ENCODE results near the gene GPLD1.
"Not testable (repeated sequence)": the region's sequence is repeated elsewhere in the genome, so short reads cannot be mapped to it uniquely, and the experiment has no call there.

Gene GPLD1, protein sequence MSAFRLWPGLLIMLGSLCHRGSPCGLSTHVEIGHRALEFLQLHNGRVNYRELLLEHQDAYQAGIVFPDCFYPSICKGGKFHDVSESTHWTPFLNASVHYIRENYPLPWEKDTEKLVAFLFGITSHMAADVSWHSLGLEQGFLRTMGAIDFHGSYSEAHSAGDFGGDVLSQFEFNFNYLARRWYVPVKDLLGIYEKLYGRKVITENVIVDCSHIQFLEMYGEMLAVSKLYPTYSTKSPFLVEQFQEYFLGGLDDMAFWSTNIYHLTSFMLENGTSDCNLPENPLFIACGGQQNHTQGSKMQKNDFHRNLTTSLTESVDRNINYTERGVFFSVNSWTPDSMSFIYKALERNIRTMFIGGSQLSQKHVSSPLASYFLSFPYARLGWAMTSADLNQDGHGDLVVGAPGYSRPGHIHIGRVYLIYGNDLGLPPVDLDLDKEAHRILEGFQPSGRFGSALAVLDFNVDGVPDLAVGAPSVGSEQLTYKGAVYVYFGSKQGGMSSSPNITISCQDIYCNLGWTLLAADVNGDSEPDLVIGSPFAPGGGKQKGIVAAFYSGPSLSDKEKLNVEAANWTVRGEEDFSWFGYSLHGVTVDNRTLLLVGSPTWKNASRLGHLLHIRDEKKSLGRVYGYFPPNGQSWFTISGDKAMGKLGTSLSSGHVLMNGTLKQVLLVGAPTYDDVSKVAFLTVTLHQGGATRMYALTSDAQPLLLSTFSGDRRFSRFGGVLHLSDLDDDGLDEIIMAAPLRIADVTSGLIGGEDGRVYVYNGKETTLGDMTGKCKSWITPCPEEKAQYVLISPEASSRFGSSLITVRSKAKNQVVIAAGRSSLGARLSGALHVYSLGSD

DNA sequence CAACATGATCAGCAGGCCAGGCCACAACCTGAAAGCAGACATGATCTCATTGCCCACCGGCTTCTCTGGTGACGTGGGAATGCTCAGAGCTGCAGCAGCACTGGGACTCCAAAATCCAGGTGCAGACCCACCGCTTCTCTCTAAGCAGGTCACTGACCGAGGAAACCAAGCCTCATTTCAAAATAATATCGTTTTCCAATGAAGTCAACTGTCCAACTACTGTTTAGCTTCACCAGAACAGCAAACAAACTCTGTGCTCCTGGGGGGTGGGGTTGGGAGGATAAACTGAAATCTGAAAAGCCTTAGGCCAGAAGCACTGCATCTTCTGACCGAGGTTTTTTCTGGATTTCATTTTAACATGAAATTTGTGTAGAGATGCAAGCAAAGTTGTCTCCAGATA is at the start of gene GPLD1:
Gene GPLD1, minus strand, starts transcription at position 109 of the 400 bp plus-strand sequence. Its CDS starts 67 bp downstream, at position 42.
- no peak for DNase-seq

DNA sequence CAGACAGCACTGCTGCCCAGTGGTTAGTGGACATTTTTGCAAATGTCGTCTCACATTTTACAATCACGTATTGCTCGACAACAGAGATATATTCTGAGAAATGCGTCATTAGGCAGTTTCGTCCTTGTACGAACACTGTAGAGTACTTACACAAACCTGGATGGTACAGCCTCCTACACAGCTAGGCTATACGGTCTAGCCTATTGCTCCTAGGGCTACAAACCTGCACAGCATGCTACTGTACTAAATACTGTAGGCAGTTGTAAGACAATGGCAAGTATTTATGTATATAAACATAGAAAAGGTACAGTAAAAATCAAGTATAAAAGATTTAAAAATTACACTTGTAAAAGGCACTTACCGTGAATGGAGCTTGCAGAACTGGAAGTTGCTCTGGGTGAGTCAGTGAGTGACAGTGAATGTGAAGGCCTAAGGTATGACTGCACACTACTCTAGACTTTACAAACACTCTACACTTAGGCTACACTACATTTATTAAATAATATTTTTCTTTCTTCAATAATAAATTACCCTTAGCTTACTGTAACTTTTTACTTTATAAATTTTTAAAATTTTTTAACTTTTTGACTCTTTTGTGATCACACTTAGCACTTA is 48.5 kb upstream of the GPLD1 start:
- DNase-seq, result no peak

DNA sequence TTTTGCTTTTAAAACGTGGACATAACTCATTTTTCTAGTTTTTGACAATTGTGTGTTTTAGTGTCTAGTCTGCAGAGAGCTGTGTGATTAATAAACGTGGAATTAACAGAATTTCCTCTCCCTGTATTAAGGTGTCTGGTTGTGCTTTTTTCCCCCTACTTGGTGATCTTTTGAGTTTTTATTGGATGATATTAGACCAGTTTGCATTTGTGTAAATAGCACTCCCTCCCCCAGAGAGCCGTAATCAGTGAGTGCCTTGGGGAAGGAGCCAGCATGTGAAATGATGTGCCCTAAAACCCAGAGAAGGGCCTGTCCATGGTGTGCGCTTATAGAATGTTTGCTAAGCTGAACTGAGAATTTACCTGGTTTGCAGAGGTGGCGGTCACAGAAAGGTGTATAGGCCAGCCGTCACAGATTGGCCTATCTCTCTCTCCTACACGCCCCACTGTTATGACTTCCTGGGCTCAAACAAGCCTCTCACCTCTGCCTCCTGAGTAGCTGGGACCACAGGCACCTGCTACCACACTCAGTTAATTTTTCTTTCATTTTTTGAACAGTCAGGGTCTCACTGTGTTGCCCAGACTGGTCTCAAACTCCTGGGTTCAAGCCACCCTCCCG is 47.8 kb upstream of the GPLD1 start:
- no peak for DNase-seq

DNA sequence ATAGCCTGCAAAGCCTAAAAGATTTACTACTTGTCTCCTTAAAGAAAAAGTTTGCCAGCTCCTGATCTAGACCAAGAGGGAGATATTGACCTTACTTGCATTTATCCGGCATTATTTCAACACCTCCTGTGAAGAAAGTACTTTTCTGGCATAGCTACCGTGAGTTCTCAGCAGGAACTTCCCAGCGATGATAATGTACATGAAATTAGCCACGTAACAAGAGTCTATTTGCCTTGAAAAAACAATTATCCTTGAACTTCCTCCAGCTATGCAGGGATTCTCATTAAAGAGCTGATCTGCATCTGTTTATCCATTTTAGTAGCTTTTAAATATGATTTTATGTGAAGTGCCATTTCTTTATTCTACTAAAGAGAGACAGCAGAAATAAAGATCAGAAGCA is 47.1 kb upstream of the GPLD1 start:
- no peak for DNase-seq

- DNase-seq, result no peak
Measured at GRCh38 chr6:24535210-24535609, 45.8 kb upstream of the GPLD1 start.

DNA sequence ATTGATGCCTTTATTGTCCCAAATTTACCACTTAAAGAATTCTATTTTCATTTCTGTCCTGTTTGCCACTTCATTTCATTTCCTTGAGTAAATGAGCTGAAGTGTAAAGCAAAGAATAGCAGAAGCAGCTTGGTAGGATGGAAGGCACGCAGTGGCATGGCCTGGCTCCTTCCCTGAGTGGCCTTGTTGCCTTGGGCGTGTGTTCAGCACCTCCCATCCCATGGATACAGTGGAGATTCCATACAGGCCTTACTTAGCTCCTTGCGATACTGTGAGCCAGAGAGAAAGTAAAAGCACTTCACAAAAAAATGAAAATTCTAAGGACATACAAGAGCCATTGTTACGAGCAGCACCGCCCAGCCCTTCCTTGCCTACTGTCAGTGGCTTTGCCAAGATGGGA is 45.0 kb upstream of the GPLD1 start:
- DNase-seq, result no peak

- no peak for DNase-seq
Measured at GRCh38 chr6:24529985-24530384, 40.6 kb upstream of the GPLD1 start.

- DNase-seq, result no peak
Measured at GRCh38 chr6:24524805-24525204, 35.4 kb upstream of the GPLD1 start.

DNA sequence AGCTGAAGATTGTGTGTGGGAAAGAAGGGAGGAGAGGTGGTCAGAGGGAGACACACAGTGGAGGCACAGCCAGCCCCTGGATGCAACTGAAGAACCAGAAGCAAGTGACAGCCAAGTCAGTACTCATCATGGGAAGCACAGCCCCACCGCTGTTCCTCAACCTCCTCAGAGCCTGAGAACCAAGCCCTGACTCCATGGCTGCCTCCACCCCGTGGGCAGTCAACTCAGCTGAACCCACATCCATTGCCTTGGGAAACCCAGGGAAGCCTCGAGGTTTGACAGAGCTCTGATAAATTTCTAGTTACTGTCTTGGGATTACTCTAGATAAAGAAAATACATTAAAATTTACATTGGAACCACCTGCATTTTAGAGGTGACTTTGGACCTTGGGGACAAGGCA is 35.0 kb upstream of the GPLD1 start:
- DNase-seq, result no peak

GRCh38 chr6:24522228-24523176 is 33.1 kb upstream of the GPLD1 start:
- no peak for DNase-seq

- no peak for DNase-seq
Measured at GRCh38 chr6:24520929-24521546, 31.7 kb upstream of the GPLD1 start.

DNA sequence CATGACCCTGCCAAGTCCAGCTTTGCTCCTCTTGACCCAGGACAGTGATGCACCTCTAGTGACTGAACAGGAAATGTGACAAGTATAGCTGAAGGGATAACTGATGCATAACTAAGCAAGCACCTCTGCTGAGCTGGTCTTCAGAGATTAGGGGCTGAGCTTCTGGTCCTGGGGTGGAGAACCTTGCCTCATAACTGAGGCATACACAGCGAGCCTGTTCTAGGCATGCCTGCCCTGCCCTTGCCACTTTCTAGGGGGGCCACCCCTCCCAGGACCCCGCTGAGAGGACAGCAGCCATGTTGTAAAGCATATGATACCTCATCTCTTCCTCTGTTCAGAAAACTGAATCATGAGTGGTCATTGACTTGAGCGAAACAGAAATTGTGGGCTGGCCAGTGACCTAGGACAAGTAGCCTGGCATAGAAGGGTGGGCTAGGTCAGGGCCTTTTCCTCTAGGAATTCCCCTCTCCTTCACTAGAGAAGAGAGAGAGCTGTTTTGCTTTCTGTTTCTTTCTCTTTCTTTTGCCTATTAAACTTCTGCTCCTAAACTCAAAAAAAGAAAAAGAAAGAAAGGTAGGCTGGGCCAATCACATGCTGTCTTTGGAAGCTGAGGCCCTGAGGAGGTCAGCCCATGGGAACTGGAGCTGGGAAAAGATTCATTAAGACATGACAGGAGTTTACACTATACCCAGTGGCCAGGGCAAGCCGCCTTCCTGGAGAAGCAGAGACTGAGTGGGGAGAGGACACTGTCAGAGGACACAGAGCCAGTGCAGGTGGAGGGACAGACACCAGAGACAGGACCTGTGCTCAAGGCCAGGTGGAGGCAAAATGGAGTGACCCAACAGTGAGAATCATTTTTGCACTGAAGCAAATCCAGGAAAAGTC is 28.5 kb upstream of the GPLD1 start:
- DNase-seq, result no peak

- no peak for DNase-seq
Measured at GRCh38 chr6:24513602-24514001, 24.2 kb upstream of the GPLD1 start.

DNA sequence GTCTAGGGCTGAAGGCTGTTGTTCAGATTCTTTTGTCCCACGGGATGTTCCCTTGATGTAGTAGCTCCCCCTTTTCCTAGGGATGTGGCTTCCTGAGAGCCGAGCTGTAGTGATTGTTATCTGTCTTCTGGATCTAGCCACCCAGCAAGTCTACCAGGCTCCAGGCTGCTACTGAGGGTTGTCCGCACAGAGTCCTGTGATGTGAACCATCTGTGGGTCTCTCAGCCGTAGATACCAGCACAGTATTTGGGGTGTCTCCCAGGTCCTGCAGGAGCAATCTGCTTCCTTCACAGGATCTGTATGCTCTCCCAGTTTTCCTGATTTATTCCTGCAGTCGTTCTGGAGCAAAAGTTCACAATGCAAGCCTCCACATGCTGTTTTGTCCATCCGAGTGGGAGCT is 22.6 kb upstream of the GPLD1 start:
- DNase-seq, result not testable (repeated sequence)

- DNase-seq, result no peak
Measured at GRCh38 chr6:24506814-24507520, 17.6 kb upstream of the GPLD1 start.

GRCh38 chr6:24504649-24505586 is 15.5 kb upstream of the GPLD1 start:
- DNase-seq, result no peak

DNA sequence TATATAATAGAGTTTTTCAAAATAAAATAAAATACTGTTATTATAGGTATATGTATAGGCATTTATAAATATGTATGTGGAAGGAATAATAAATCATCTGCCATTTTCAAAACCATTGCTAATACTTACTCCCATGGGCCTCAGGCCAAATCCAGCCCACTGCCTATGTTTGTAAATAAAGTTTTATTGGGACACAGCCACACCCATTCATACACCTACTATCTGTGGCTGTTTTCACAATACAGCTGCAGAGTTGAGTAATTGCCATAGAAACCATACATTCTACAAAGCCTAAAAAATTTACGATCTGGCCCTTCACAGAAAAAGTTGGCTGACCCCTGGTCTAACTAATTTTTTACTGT is 14.9 kb upstream of the GPLD1 start:
- DNase-seq, result no peak

- DNase-seq, result no peak
Measured at GRCh38 chr6:24501914-24502313, 12.5 kb upstream of the GPLD1 start.

GRCh38 chr6:24501374-24501773 is 12.0 kb upstream of the GPLD1 start:
- no peak for DNase-seq
